ENCODE data around the gene WHRN.

The WHRN gene

DNA sequence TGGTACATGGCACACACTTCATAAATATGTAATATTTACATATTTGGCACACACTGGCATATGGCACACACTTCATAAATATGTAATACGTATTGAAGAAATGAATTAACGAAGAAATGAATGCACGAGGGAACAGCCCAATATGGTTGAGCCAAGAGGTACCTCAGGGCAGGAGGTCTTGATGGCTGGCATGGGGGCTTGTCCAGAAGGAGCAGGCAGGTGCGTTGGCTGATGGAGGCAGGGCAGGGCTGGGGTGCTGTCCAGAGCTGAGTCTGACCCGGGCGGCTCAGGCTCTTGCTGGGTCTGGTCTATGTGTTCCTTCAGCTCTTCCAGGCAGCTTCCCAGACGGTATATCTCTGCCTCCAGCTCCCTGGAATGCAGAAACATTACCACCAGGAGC is 143.7 kb downstream of the WHRN start:
- no peak for DNase-seq

- no peak for DNase-seq
Measured at GRCh38 chr9:114359801-114360200, 145.5 kb downstream of the WHRN start.

DNA sequence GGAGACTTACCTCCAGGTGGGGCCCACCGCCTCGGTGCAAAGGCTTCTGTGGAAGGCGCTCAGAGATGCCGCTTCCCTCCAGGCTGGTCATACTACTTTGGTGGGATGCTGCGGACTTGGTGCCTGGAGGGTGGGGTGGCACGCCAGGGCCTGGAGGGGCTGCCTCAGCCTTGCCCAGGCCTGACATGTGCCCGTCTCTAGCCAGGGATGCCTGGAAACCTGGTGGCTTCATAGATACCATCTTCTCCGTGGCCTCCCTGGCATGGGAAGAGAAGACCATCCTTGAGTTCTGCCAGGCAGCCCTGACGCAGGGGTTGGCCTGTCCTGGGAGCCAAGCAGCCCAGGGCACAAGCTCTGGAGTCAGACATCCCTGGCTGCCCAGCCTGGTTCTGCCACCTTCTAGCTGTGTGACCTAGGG is 147.4 kb downstream of the WHRN start:
- DNase-seq, result no peak

- DNase-seq, result no peak
Measured at GRCh38 chr9:114357360-114357759, 147.9 kb downstream of the WHRN start.

DNA sequence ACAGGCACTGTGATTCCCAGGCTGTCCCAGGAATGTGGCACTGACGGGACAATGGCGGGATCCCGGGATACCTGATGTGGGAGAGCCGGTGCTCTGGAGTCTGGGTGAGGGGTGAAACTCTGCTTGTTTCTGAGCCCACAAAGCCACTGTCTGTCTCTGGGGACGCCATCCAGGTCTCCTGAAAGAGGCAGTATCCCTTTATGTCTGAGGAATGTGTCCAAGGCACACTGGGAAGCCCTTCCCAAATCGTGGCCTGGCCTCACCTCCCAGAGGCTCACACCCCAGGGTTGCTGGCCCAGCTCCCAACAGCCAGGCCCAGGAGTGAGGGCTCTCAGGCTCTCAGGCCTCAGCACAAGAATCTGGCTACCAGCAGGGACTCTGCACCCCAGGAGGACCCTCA is 148.5 kb downstream of the WHRN start:
- DNase-seq, result no peak

DNA sequence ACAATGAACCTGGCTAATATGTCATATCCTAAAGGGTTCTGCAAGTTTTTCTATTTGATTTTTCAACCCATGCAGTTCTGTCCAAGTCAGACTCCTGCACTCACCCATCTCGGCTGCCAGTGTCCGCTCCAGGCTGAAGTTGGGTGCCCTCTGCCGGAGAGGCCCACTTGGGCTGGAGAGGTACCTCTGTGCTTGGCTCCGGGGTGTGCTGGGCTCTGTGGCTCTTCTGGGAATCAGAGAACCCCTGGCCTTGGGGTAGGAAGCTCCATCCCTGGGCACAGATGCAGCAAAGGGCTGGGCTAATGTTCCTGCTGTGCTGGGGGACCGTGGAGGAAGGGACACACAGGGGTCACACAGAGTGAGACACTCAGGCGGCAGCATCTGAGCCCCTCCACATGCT is 149.5 kb downstream of the WHRN start:
- no peak for DNase-seq
